A549 (cell line): ENCODE results near the gene TM4SF1. TPM values are rescaled to one million over a fixed set of nuclear protein-coding genes. Genes with fewer than 3 reads are reported as not detected.
A peak's percentile ranks its signal among the peaks of the same experiment; 100 is the strongest.
"Not testable (repeated sequence)": the region's sequence is repeated elsewhere in the genome, so short reads cannot be mapped to it uniquely, and the experiment has no call there.

Source experiments
- ATAC-seq, 2 experiments: fragments of 200-7000 bp in 1 of 2; fragments of >200 bp in 1 of 2; cut with Nextera tagmentation in 1 of 2; cut with Tn5 transposase in 1 of 2; 3 replicates each; pipeline versions ENCODE4 v1.8.0 to v1.9.1; 2018 to 2020; ENCODE audit warnings: mild to moderate bottlenecking in 1 of 2, moderate library complexity in 1 of 2
- CTCF ChIA-PET: fragments of 300-600 bp; sonication (Branson Sonifier 250); formaldehyde crosslinking; extraction: SDS; loops from one replicate; lab custom pipeline; 2021; ENCODE audit warnings: antibody characterized with exemption, inconsistent platforms; lab: Yijun Ruan, JAX
- POLR2A ChIA-PET: fragments of 350-600 bp; formaldehyde crosslinking; extraction: SDS; loops from one replicate; lab custom pipeline; 2021; ENCODE audit warnings: antibody characterized with exemption, inconsistent platforms; lab: Yijun Ruan, JAX
- DNase-seq, 2 experiments: peaks; one replicate each; pipeline versions ENCODE4 v3.0.0 to v3.0.0-alpha.2; 2011 to 2016; ENCODE audit warnings: low read depth in 1 of 2, low spot score in 1 of 2
- FAIRE-seq: peaks from 2 replicates; lab custom pipeline; 2011; peaks lifted over from hg19 to GRCh38; lab: Jason Lieb, UNC
- H3K27ac ChIP-seq, 2 experiments: fragments of >200 bp; sonication (Bioruptor Twin); formaldehyde crosslinking; 3 replicates each; pipeline ENCODE4 v1.5.1; 2016 to 2017
- H3K4me1 ChIP-seq: fragments of >200 bp; sonication (Bioruptor Twin); formaldehyde crosslinking; 3 replicates; pipeline ENCODE4 v1.6.1; 2016
- H3K4me2 ChIP-seq: fragments of >200 bp; sonication (Bioruptor Twin); formaldehyde crosslinking; 3 replicates; pipeline ENCODE4 v1.6.1; 2016
- H3K4me3 ChIP-seq: fragments of >200 bp; sonication (Bioruptor Twin); formaldehyde crosslinking; 3 replicates; pipeline ENCODE4 v1.5.1; 2016
- H3K9me3 ChIP-seq: fragments of >200 bp; sonication (Bioruptor Twin); formaldehyde crosslinking; 3 replicates; pipeline ENCODE4 v1.6.1; 2016
- EHF ChIP-seq: fragments of 250-450 bp; sonication (Bioruptor Pico); IDR thresholded peaks from 2 replicates; pipeline ENCODE4 v1.5.0; 2020; ENCODE audit warnings: mild to moderate bottlenecking
- EHMT2 ChIP-seq: fragments of 200-600 bp; sonication (generic); IDR thresholded peaks from 2 replicates; pipeline ENCODE4 v1.6.1; 2016; ENCODE audit warnings: antibody characterized with exemption, low read depth, mild to moderate bottlenecking, moderate library complexity
- EP300 ChIP-seq, 2 experiments: fragments of >200 bp; sonication (Bioruptor Twin); formaldehyde crosslinking; IDR thresholded peaks; 2 replicates in 1 of 2; 3 replicates in 1 of 2; pipeline ENCODE4 v1.6.1; 2016 to 2017
- FOSB ChIP-seq: fragments of 250-450 bp; sonication (Bioruptor Pico); IDR thresholded peaks from 2 replicates; pipeline ENCODE4 v1.5.0; 2020; ENCODE audit warnings: mild to moderate bottlenecking, moderate library complexity
- GATA3 ChIP-seq: IDR thresholded peaks from 2 replicates; pipeline ENCODE4 v1.6.1; 2012; ENCODE audit warnings: borderline replicate concordance
- HEYL ChIP-seq: fragments of 250-450 bp; sonication (Bioruptor Pico); IDR thresholded peaks from 2 replicates; pipeline ENCODE4 v1.8.0; 2021; ENCODE audit warnings: mild to moderate bottlenecking, moderate library complexity
- HOXA7 ChIP-seq: fragments of 250-450 bp; sonication (Bioruptor Pico); IDR thresholded peaks from 2 replicates; pipeline ENCODE4 v1.5.0; 2020; ENCODE audit warnings: mild to moderate bottlenecking, moderate library complexity
- HOXB5 ChIP-seq: fragments of 250-450 bp; sonication (Bioruptor Pico); IDR thresholded peaks from 2 replicates; pipeline ENCODE4 v1.5.0; 2020; ENCODE audit warnings: mild to moderate bottlenecking, moderate library complexity
- MAZ ChIP-seq: fragments of 150-350 bp; IDR thresholded peaks from 2 replicates; pipeline ENCODE4 v1.6.1; 2014; ENCODE audit warnings: antibody characterized with exemption, low read depth, low read length, borderline replicate concordance
- NPAS2 ChIP-seq: fragments of 250-450 bp; sonication (Bioruptor Pico); IDR thresholded peaks from 2 replicates; pipeline ENCODE4 v1.8.0; 2022; ENCODE audit warnings: mild to moderate bottlenecking, moderate library complexity, borderline replicate concordance
- RARB ChIP-seq: fragments of 250-450 bp; sonication (Bioruptor Pico); IDR thresholded peaks from 2 replicates; pipeline ENCODE4 v1.8.0; 2021; ENCODE audit warnings: mild to moderate bottlenecking, moderate library complexity
- SMC3 ChIP-seq: fragments of >200 bp; sonication (Bioruptor Twin); formaldehyde crosslinking; IDR thresholded peaks from 3 replicates; pipeline ENCODE4 v1.6.1; 2018; ENCODE audit warnings: inconsistent platforms
- ZC3H11A ChIP-seq: fragments of 450-650 bp; IDR thresholded peaks from 2 replicates; pipeline ENCODE4 v1.6.1; 2014; ENCODE audit warnings: antibody characterized with exemption, mild to moderate bottlenecking
- ZNF302 ChIP-seq: fragments of 250-450 bp; sonication (Bioruptor Pico); IDR thresholded peaks from 2 replicates; pipeline ENCODE4 v1.9.0; 2021; ENCODE audit warnings: inconsistent platforms, mild to moderate bottlenecking, moderate library complexity
- WGBS: methylation state at CpG from one replicate; pipeline ENCODE4 v1.1.6; 2017; ENCODE audit errors: missing lambda C conversion rate; 5-methylcytosine and 5-hydroxymethylcytosine counted together
- polyA plus RNA-seq, 4 experiments: library from polyadenylated mRNA; depleted of rRNA in 3 of 4; stranded (reverse); fragments of >200 nt; fragmentation: RNase III in 1 of 4; extraction: RNeasy Plus Mini Kit Qiagen cat#74134 plus additional on column Dnase treatment in 1 of 4; gene quantifications; 2 replicates in 3 of 4; 3 replicates in 1 of 4; pipeline ENCODE4 v1.2.3, GENCODE V29; 2011 to 2017
- TF ChIP-seq, protein P1 (sequence below): IDR thresholded peaks from 2 replicates; pipeline ENCODE4 v1.6.1; 2012; ENCODE audit warnings: low read depth, borderline replicate concordance
- TF ChIP-seq, protein P2 (sequence below): fragments of >200 bp; sonication (Bioruptor Twin); formaldehyde crosslinking; IDR thresholded peaks from 3 replicates; pipeline ENCODE4 v1.5.1; 2016
- TF ChIP-seq, protein P3 (sequence below): fragments of 250-450 bp; sonication (Bioruptor Pico); IDR thresholded peaks from 2 replicates; pipeline ENCODE4 v1.5.0; 2020; ENCODE audit warnings: low read depth, mild to moderate bottlenecking, moderate library complexity

TM4SF1 gene
- polyA plus RNA-seq, 2 of the 4 experiments (the other 2 are of a cell fraction): 828 to 1,208 TPM

DNA sequence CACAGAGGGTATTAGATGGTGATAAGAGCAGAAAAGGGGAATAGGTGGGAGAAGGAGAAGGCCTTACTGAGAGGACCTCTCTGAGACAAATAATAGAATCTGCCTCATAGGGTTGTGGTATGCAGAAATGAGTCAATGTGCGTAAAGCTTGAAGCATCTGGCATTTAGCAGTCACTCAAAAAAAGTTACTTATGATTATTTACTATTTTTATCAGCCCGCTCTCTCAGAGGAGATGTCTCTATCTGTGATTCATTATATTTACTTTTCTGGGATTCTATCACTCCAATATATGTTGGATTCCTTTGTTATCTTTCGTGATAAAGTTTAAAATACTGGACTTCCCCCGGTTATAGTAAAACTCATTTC, 4.6 kb upstream of the TM4SF1 start (continued):
- TF ChIP-seq GATA3: peak; percentile 91
- TF ChIP-seq, protein P1, sequence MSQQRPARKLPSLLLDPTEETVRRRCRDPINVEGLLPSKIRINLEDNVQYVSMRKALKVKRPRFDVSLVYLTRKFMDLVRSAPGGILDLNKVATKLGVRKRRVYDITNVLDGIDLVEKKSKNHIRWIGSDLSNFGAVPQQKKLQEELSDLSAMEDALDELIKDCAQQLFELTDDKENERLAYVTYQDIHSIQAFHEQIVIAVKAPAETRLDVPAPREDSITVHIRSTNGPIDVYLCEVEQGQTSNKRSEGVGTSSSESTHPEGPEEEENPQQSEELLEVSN: no peak
- TF ChIP-seq FOSB (CRISPR knock-in tag): no peak
- no peak for TF ChIP-seq HEYL (CRISPR knock-in tag)
- TF ChIP-seq, protein P2, sequence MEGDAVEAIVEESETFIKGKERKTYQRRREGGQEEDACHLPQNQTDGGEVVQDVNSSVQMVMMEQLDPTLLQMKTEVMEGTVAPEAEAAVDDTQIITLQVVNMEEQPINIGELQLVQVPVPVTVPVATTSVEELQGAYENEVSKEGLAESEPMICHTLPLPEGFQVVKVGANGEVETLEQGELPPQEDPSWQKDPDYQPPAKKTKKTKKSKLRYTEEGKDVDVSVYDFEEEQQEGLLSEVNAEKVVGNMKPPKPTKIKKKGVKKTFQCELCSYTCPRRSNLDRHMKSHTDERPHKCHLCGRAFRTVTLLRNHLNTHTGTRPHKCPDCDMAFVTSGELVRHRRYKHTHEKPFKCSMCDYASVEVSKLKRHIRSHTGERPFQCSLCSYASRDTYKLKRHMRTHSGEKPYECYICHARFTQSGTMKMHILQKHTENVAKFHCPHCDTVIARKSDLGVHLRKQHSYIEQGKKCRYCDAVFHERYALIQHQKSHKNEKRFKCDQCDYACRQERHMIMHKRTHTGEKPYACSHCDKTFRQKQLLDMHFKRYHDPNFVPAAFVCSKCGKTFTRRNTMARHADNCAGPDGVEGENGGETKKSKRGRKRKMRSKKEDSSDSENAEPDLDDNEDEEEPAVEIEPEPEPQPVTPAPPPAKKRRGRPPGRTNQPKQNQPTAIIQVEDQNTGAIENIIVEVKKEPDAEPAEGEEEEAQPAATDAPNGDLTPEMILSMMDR: no peak
- no peak for TF ChIP-seq ZC3H11A
- TF ChIP-seq MAZ: no peak
- 0 out of 3 replicates have a peak, but pooled peaks have one; percentile 12 for TF ChIP-seq SMC3
- TF ChIP-seq EHMT2: no peak
- no peak for TF ChIP-seq NPAS2 (CRISPR knock-in tag)
- no peak for TF ChIP-seq ZNF302

DNA sequence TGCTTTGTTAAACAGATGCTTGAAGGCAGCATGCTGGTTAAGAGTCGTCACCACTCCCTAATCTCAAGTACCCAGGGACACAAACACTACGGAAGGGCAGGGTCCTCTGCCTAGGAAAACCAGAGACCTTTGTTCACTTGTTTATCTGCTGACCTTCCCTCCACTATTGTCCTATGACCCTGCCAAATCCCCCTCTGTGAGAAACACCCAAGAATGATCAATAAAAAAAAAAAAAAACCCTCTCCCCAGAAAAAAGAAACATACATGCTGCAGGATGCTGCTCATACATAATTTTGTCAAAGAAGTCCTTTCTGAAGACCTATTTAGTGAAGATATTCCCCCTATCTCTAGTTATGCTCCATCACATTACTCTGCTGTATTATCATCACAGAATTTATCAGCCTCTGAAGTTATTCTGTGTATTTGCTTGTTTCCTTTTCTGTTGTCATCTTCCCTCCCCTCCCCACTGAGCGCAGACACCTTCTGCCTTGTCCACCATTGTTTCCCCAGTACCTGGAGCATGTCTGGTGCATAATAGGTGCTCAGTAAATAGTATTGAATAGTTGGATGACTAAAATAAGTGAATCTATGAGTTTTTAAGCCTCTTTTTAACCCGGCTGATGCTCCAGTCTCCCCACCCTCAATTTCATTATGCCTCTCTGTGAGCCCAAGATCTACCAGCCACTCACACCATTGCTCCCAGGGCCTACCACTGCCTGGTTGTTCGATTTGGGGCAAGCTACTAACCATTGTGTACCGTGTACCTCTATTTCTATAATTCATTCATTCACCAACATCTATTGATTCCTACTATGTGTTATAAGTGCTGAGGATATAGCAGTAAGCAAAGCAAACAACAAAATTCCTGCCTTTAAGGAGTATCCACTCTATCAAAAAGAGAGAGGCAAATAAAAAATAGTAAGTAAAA, 4.0 kb upstream of the TM4SF1 start:
- no peak for FAIRE-seq
- CTCF ChIA-PET: interaction anchor here (0.9 to 2.4 kb wide), 6 partner anchors 9 to 262 kb away, joined by 3 to 9 read pairs (median 4); no protein-coding TSS in a partner anchor
- no peak for ATAC-seq
- DNase-seq: no peak
- peaks cover 69% of the 10 kb centered on the region for H3K4me1 ChIP-seq
- TF ChIP-seq EP300 (IDR thresholded peaks at IDR 0.05) (no peak), HOXB5 (CRISPR knock-in tag) (no peak), HEYL (CRISPR knock-in tag) (peak; percentile 16; the same call in 1 of the 2 replicates), FOSB (CRISPR knock-in tag) (peak; percentile 90), HOXA7 (CRISPR knock-in tag) (peak; percentile 90), EHF (CRISPR knock-in tag) (peak; percentile 76; the same call in 1 of the 2 replicates), RARB (peak; percentile 59; the same call in 1 of the 2 replicates)
- TF ChIP-seq, protein P3, sequence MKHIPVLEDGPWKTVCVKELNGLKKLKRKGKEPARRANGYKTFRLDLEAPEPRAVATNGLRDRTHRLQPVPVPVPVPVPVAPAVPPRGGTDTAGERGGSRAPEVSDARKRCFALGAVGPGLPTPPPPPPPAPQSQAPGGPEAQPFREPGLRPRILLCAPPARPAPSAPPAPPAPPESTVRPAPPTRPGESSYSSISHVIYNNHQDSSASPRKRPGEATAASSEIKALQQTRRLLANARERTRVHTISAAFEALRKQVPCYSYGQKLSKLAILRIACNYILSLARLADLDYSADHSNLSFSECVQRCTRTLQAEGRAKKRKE (CRISPR knock-in tag): peak; percentile 52
- peak overlapping the region; percentile 70 for H3K4me2 ChIP-seq
- POLR2A ChIA-PET: interaction anchor here (0.8 kb wide), 1 partner anchor 8 kb away, joined by 6 read pairs; no protein-coding TSS in a partner anchor
- no peak overlapping the region for H3K4me3 ChIP-seq
- H3K27ac ChIP-seq: peak overlapping the region; percentile 93 to 94
- no peaks in the 10 kb centered on the region for H3K9me3 ChIP-seq
- WGBS: 24% methylated on average over 6 of the region's 6 CpGs

DNA sequence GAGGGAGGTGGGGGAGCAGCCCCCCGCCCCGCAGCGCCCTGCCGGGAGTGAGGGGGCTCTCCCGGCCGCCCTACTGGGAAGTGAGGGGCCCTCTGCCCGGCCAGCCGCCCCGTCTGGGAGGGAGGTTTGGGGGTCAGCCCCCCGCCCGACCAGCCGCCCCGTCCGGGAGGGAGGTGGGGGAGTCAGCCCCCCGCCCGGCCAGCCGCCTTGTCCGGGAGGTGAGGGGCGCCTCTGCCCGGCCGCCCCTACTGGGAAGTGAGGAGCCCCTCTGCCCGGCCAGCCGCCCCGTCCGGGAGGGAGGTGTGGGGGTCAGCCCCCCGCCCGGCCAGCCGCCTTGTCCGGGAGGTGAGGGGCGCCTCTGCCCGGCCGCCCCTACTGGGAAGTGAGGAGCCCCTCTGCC, 2.8 kb upstream of the TM4SF1 start:
- DNase-seq, H3K4me2 ChIP-seq, ATAC-seq, H3K4me3 ChIP-seq, FAIRE-seq, POLR2A ChIA-PET, H3K9me3 ChIP-seq: not testable (repeated sequence)
- CTCF ChIA-PET: interaction anchor here (0.6 kb wide), 1 partner anchor 391 kb away, joined by 3 read pairs; no protein-coding TSS in a partner anchor
- WGBS: no CpG with 5 or more reads among the region's 32 CpGs
- peak overlapping the region in 1 of 2 experiments; percentile 92; a peak in 3 of 6 replicates for H3K27ac ChIP-seq
- H3K4me1 ChIP-seq: peaks cover 57% of the 10 kb centered on the region
